GM18873 (cell line): Measurements from ENCODE around the gene LRCH2.
"Not testable (repeated sequence)": the region's sequence is repeated elsewhere in the genome, so short reads cannot be mapped to it uniquely, and the experiment has no call there.

Source experiments
- ATAC-seq: cut with Tn5 transposase; IDR thresholded peaks from one replicate; pipeline ENCODE4 v1.9.1; 2021; ENCODE audit warnings: mild to moderate bottlenecking, moderate library complexity, moderate number of reproducible peaks; ENCODE audit not compliant: unreplicated experiment, low FRiP score

The LRCH2 gene

GRCh38 chrX:115209547-115209946 is 24.3 kb downstream of the LRCH2 start:
- not testable (repeated sequence) for ATAC-seq

GRCh38 chrX:115204040-115204439 is 29.9 kb downstream of the LRCH2 start:
- no peak for ATAC-seq

GRCh38 chrX:115192244-115192700 is 41.6 kb downstream of the LRCH2 start:
- no peak for ATAC-seq

GRCh38 chrX:115191490-115192243 is 42.2 kb downstream of the LRCH2 start:
- no peak for ATAC-seq

GRCh38 chrX:115190636-115191489 is 43.0 kb downstream of the LRCH2 start:
- ATAC-seq: no peak

GRCh38 chrX:115189646-115190635 is 44.0 kb downstream of the LRCH2 start:
- no peak for ATAC-seq

- no peak for ATAC-seq
Observed at GRCh38 chrX:115189110-115189509, 44.8 kb downstream of the LRCH2 start, which contains the start of gene RBMXL3. RBMXL3 (plus strand) TSS chrX:115189410; CDS start chrX:115189442, 32 bp downstream.

- ATAC-seq: no peak
Observed at GRCh38 chrX:115183980-115184379, 49.9 kb downstream of the LRCH2 start.

- ATAC-seq: no peak
Observed at GRCh38 chrX:115178473-115178872, 55.4 kb downstream of the LRCH2 start.

GRCh38 chrX:115177932-115178331 is 56.0 kb downstream of the LRCH2 start:
- ATAC-seq: no peak

GRCh38 chrX:115174548-115174947 is 59.3 kb downstream of the LRCH2 start:
- ATAC-seq: no peak

- no peak for ATAC-seq
Observed at GRCh38 chrX:115173181-115173580, 60.7 kb downstream of the LRCH2 start.

- ATAC-seq: no peak
Observed at GRCh38 chrX:115147220-115147619, 86.7 kb downstream of the LRCH2 start.

GRCh38 chrX:115142057-115142456 is 91.8 kb downstream of the LRCH2 start:
- ATAC-seq: no peak

GRCh38 chrX:115138040-115138439 is 95.9 kb downstream of the LRCH2 start:
- no peak for ATAC-seq

- no peak for ATAC-seq
Observed at GRCh38 chrX:115134382-115134781, 99.5 kb downstream of the LRCH2 start.

- no peak for ATAC-seq
Observed at GRCh38 chrX:115112411-115112810, 121.5 kb downstream of the LRCH2 start.

GRCh38 chrX:115098897-115099296 is 135.0 kb downstream of the LRCH2 start:
- ATAC-seq: no peak

GRCh38 chrX:115093191-115093590 is 140.7 kb downstream of the LRCH2 start:
- no peak for ATAC-seq

- no peak for ATAC-seq
Observed at GRCh38 chrX:115089419-115089818, 144.5 kb downstream of the LRCH2 start.
